H9 (cell line): ENCODE results near the gene RNF148. TPM values are rescaled to one million over a fixed set of nuclear protein-coding genes. Genes with fewer than 3 reads are reported as not detected.

Source experiments
- DNase-seq: peaks from one replicate; pipeline ENCODE4 v3.0.0-alpha.2; 2017
- H2AFZ ChIP-seq: one replicate; pipeline ENCODE4 v1.6.1; 2013; ENCODE audit warnings: mild to moderate bottlenecking, low read length, control low read depth, moderate library complexity
- H2AK5ac ChIP-seq: 2 replicates; pipeline ENCODE4 v1.6.1; 2013; ENCODE audit warnings: low read length, control low read depth, mixed read lengths; ENCODE audit not compliant: insufficient read length
- H2BK120ac ChIP-seq: one replicate; pipeline ENCODE4 v1.6.1; 2013; ENCODE audit warnings: low read depth, mild to moderate bottlenecking, low read length, control low read depth, inconsistent platforms; ENCODE audit not compliant: poor library complexity, severe bottlenecking
- H2BK12ac ChIP-seq: 2 replicates; pipeline ENCODE4 v1.6.1; 2013; ENCODE audit warnings: low read length, control low read depth, mixed read lengths, low read depth; ENCODE audit not compliant: insufficient read length
- H2BK15ac ChIP-seq: 2 replicates; pipeline ENCODE4 v1.6.1; 2013; ENCODE audit warnings: low read depth, low read length, control low read depth
- H2BK20ac ChIP-seq: one replicate; pipeline ENCODE4 v1.6.1; 2013; ENCODE audit warnings: low read depth, mild to moderate bottlenecking, low read length, control low read depth, inconsistent platforms; ENCODE audit not compliant: poor library complexity, severe bottlenecking
- H2BK5ac ChIP-seq: 2 replicates; pipeline ENCODE4 v1.6.1; 2013; ENCODE audit warnings: low read length, control low read depth, mixed read lengths; ENCODE audit not compliant: insufficient read length
- H3K14ac ChIP-seq: 2 replicates; pipeline ENCODE4 v1.6.1; 2013; ENCODE audit warnings: low read length, control low read depth; ENCODE audit not compliant: insufficient read depth
- H3K18ac ChIP-seq: 2 replicates; pipeline ENCODE4 v1.6.1; 2013; ENCODE audit warnings: low read depth, mild to moderate bottlenecking, mixed read lengths, low read length, control low read depth; ENCODE audit not compliant: insufficient read length
- H3K23ac ChIP-seq: 2 replicates; pipeline ENCODE4 v1.6.1; 2013; ENCODE audit warnings: low read length, control low read depth, mixed read lengths, low read depth; ENCODE audit not compliant: insufficient read length
- H3K23me2 ChIP-seq: 2 replicates; pipeline ENCODE4 v1.6.1; 2013; ENCODE audit warnings: low read depth, mild to moderate bottlenecking, mixed read lengths, low read length, control low read depth; ENCODE audit not compliant: insufficient read length, poor library complexity, severe bottlenecking
- H3K27ac ChIP-seq: 2 replicates; pipeline ENCODE4 v1.5.1; 2013; ENCODE audit warnings: low read length, control low read depth, mixed read lengths, low read depth; ENCODE audit not compliant: insufficient read length
- H3K27me3 ChIP-seq: 2 replicates; pipeline ENCODE4 v1.6.1; 2013; ENCODE audit warnings: low read length, control low read depth, inconsistent platforms; ENCODE audit not compliant: insufficient read depth
- H3K4ac ChIP-seq: 2 replicates; pipeline ENCODE4 v1.6.1; 2013; ENCODE audit warnings: low read depth, mild to moderate bottlenecking, control low read depth, inconsistent platforms, low read length, moderate library complexity
- H3K4me1 ChIP-seq: 2 replicates; pipeline ENCODE4 v1.6.1; 2013; ENCODE audit warnings: low read length, control low read depth, inconsistent platforms; ENCODE audit not compliant: insufficient read depth
- H3K4me2 ChIP-seq: 2 replicates; pipeline ENCODE4 v1.6.1; 2013; ENCODE audit warnings: low read length, control low read depth, mixed read lengths; ENCODE audit not compliant: insufficient read length, insufficient read depth
- H3K56ac ChIP-seq: 2 replicates; pipeline ENCODE4 v1.6.1; 2013; ENCODE audit warnings: low read depth, mild to moderate bottlenecking, mixed read lengths, low read length, control low read depth; ENCODE audit not compliant: insufficient read length
- H3K79me1 ChIP-seq: 2 replicates; pipeline ENCODE4 v1.6.1; 2013; ENCODE audit warnings: low read depth, mild to moderate bottlenecking, moderate library complexity, low read length, control low read depth, inconsistent platforms; ENCODE audit not compliant: insufficient read depth, poor library complexity, severe bottlenecking
- H3K79me2 ChIP-seq: 2 replicates; pipeline ENCODE4 v1.6.1; 2013; ENCODE audit warnings: low read length, control low read depth, inconsistent platforms; ENCODE audit not compliant: insufficient read depth
- H3K9ac ChIP-seq: 2 replicates; pipeline ENCODE4 v1.6.1; 2013; ENCODE audit warnings: low read length, control low read depth, mixed read lengths; ENCODE audit not compliant: insufficient read length; ENCODE audit errors: extremely low read depth
- H3K9me3 ChIP-seq: one replicate; pipeline ENCODE4 v1.6.1; 2013; ENCODE audit warnings: low read depth, low read length, inconsistent platforms; ENCODE audit not compliant: control insufficient read depth
- H3T11ph ChIP-seq: one replicate; pipeline ENCODE4 v1.6.1; 2013; ENCODE audit warnings: mild to moderate bottlenecking, low read length, control low read depth, inconsistent platforms
- H4K20me1 ChIP-seq: one replicate; pipeline ENCODE4 v1.6.1; 2013; ENCODE audit not compliant: control insufficient read depth, insufficient read length, insufficient read depth
- H4K5ac ChIP-seq: 2 replicates; pipeline ENCODE4 v1.6.1; 2013; ENCODE audit warnings: low read depth, mild to moderate bottlenecking, mixed read lengths, low read length, control low read depth; ENCODE audit not compliant: insufficient read length
- H4K8ac ChIP-seq: replicated peaks from 2 replicates; pipeline ENCODE4 v1.6.1; 2013; ENCODE audit warnings: low read length, control low read depth, mixed read lengths, low read depth; ENCODE audit not compliant: insufficient read length
- H4K91ac ChIP-seq: 2 replicates; pipeline ENCODE4 v1.6.1; 2013; ENCODE audit warnings: low read depth, mild to moderate bottlenecking, moderate library complexity, mixed read lengths, low read length, control low read depth; ENCODE audit not compliant: insufficient read length
- H3K27ac Mint-ChIP-seq, 3 experiments: 2 replicates in 2 of 3; 3 replicates in 1 of 3; pipeline ENCODE4 v1.8.0; 2020 to 2021; ENCODE audit warnings: mixed read lengths in 3 of 3, mild to moderate bottlenecking in 1 of 3, moderate library complexity in 1 of 3
- H3K27me3 Mint-ChIP-seq: 2 replicates; pipeline ENCODE4 v1.8.0; 2021; ENCODE audit warnings: low read depth, mild to moderate bottlenecking, moderate library complexity, mixed read lengths
- H3K36me3 Mint-ChIP-seq, 3 experiments: 2 replicates in 2 of 3; 3 replicates in 1 of 3; pipeline ENCODE4 v1.8.0; 2020 to 2021; ENCODE audit warnings: low read depth in 3 of 3, mixed read lengths in 3 of 3; ENCODE audit not compliant: insufficient read depth in 1 of 3
- H3K4me1 Mint-ChIP-seq, 2 experiments: 2 replicates each; pipeline ENCODE4 v1.8.0; 2020; ENCODE audit warnings: mixed read lengths in 2 of 2
- H3K4me3 Mint-ChIP-seq, 2 experiments: 2 replicates in 1 of 2; 3 replicates in 1 of 2; pipeline ENCODE4 v1.8.0; 2020 to 2021; ENCODE audit warnings: mild to moderate bottlenecking in 2 of 2, mixed read lengths in 2 of 2, moderate library complexity in 1 of 2
- H3K9me3 Mint-ChIP-seq, 2 experiments: 2 replicates in 1 of 2; 3 replicates in 1 of 2; pipeline ENCODE4 v1.8.0; 2020; ENCODE audit warnings: mild to moderate bottlenecking in 2 of 2, mixed read lengths in 2 of 2, moderate library complexity in 1 of 2
- whole genome bisulfite sequencing: extraction: QIAGEN DNeasy Blood & Tissue Kit; methylation state at CpG from one replicate; pipeline ENCODE4 v1.1.7; 2013; ENCODE audit warnings: missing lambda C conversion rate, low lambda C conversion rate, mixed read lengths; ENCODE audit not compliant: insufficient read length; ENCODE audit errors: extremely low coverage; 5-methylcytosine and 5-hydroxymethylcytosine counted together
- total RNA-seq: library from RNA; stranded (reverse); gene quantifications from 2 replicates; pipeline ENCODE4 v1.2.1, GENCODE V29; 2021
- TF ChIP-seq, protein P1 (sequence below): fragments of 200-600 bp; sonication (generic); conservative IDR thresholded peaks from 3 replicates; pipeline ENCODE4 v1.8.0; 2021; ENCODE audit warnings: antibody characterized with exemption, mild to moderate bottlenecking

The RNF148 gene
- total RNA-seq, 1 experiment from 2014 or later = 0.39 TPM

DNA sequence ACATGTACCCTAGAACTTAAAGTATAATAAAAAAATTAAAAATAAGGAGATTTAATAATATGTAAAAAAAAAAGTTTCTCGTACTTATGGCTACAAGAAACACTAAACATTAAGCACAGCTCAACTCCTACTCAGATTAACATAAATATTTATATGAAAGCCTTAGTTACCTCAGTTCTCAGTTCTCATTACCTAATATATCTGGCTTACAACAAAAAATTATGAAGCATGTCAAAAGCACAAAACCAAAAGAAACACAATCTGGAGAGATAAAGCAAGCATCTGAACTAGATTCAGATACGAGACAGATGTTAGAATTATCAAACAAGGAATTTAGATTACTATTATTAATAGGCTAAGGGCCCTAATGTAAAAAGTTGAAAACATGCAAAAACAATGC is 43.9 kb downstream of the RNF148 start:
- Histone ChIP-seq H4K20me1 (no peaks in the 10 kb centered on the region), H3T11ph (no peak overlapping the region), H3K23me2 (no peaks in the 10 kb centered on the region), H2BK20ac (no peak overlapping the region), H3K4me2 (no peak overlapping the region), H2BK15ac (no peak overlapping the region), H4K91ac (no peak overlapping the region), H3K79me2 (no peaks in the 10 kb centered on the region), H3K56ac (no peak overlapping the region), H3K9ac (no peak overlapping the region), H4K5ac (no peak overlapping the region), H3K27ac (no peak overlapping the region), H2AK5ac (no peak overlapping the region), H3K79me1 (no peaks in the 10 kb centered on the region), H3K14ac (no peak overlapping the region), H2BK5ac (no peak overlapping the region), H3K4me1 (no peaks in the 10 kb centered on the region), H3K18ac (no peak overlapping the region), H4K8ac (no peak overlapping the region), H3K9me3 (no peaks in the 10 kb centered on the region), H2BK12ac (no peak overlapping the region), H3K27me3 (no peaks in the 10 kb centered on the region), H2BK120ac (no peak overlapping the region), H2AFZ (no peak overlapping the region), H3K4ac (no peak overlapping the region), H3K23ac (no peak overlapping the region)
- peaks cover 0 to 8% of the 10 kb centered on the region in 2 experiments; a peak in 3 of 5 replicates for H3K9me3 Mint-ChIP-seq
- no peak overlapping the region for H3K27ac Mint-ChIP-seq
- no peaks in the 10 kb centered on the region for H3K4me1 Mint-ChIP-seq
- TF ChIP-seq, protein P1, sequence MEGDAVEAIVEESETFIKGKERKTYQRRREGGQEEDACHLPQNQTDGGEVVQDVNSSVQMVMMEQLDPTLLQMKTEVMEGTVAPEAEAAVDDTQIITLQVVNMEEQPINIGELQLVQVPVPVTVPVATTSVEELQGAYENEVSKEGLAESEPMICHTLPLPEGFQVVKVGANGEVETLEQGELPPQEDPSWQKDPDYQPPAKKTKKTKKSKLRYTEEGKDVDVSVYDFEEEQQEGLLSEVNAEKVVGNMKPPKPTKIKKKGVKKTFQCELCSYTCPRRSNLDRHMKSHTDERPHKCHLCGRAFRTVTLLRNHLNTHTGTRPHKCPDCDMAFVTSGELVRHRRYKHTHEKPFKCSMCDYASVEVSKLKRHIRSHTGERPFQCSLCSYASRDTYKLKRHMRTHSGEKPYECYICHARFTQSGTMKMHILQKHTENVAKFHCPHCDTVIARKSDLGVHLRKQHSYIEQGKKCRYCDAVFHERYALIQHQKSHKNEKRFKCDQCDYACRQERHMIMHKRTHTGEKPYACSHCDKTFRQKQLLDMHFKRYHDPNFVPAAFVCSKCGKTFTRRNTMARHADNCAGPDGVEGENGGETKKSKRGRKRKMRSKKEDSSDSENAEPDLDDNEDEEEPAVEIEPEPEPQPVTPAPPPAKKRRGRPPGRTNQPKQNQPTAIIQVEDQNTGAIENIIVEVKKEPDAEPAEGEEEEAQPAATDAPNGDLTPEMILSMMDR = no peak
- no CpG with 5 or more reads among the region's 2 CpGs for WGBS
- DNase-seq = no peak
- H3K36me3 Mint-ChIP-seq = peaks cover 0 to 6% (median 5%) of the 10 kb centered on the region in 3 experiments; a peak in 5 of 7 replicates
- H3K27me3 Mint-ChIP-seq = no peaks in the 10 kb centered on the region
- H3K4me3 Mint-ChIP-seq = no peak overlapping the region
